RWPE2 (cell line): Measurements from ENCODE around the gene AGTR1.

Experiments
- ATAC-seq: fragments of 200-7000 bp; cut with Tn5 transposase; 3 replicates; pipeline ENCODE4 v1.9.1; 2021; ENCODE audit warnings: low read depth
- DNase-seq: peaks from one replicate; pipeline ENCODE4 v3.0.0-alpha.2; 2020; ENCODE audit warnings: low spot score
- H3K27ac ChIP-seq: fragments of 450-650 bp; 2 replicates; pipeline ENCODE4 v1.5.1; 2017; ENCODE audit warnings: mild to moderate bottlenecking; ENCODE audit not compliant: poor library complexity, severe bottlenecking
- H3K27me3 ChIP-seq: fragments of 250-450 bp; sonication (Bioruptor Pico); 2 replicates; pipeline ENCODE4 v1.5.1; 2021; ENCODE audit warnings: mild to moderate bottlenecking, moderate library complexity; ENCODE audit not compliant: insufficient read depth, poor library complexity, severe bottlenecking
- H3K36me3 ChIP-seq: fragments of 250-450 bp; sonication (Bioruptor Pico); 2 replicates; pipeline ENCODE4 v1.5.1; 2020; ENCODE audit warnings: low read depth, mild to moderate bottlenecking, moderate library complexity
- H3K4me1 ChIP-seq: fragments of 250-450 bp; sonication (Bioruptor Pico); 2 replicates; pipeline ENCODE4 v1.5.1; 2021; ENCODE audit warnings: mild to moderate bottlenecking, moderate library complexity; ENCODE audit not compliant: insufficient read depth, poor library complexity, severe bottlenecking
- H3K4me3 ChIP-seq: fragments of 250-450 bp; sonication (Bioruptor Pico); 2 replicates; pipeline ENCODE4 v1.5.1; 2021; ENCODE audit warnings: mild to moderate bottlenecking, moderate library complexity; ENCODE audit not compliant: severe bottlenecking
- H3K9me3 ChIP-seq: fragments of 250-450 bp; sonication (Bioruptor Pico); 2 replicates; pipeline ENCODE4 v1.5.1; 2021; ENCODE audit warnings: mild to moderate bottlenecking, moderate library complexity; ENCODE audit not compliant: severe bottlenecking
- CTCF ChIP-seq: fragments of 450-650 bp; IDR thresholded peaks from one replicate; pipeline ENCODE4 v1.5.1; 2017; ENCODE audit warnings: mild to moderate bottlenecking, moderate library complexity; ENCODE audit not compliant: poor library complexity, severe bottlenecking

The AGTR1 gene

GRCh38 chr3:148723631-148724030 lies 25.9 kb downstream of the AGTR1 start:
- TF ChIP-seq CTCF, result no peak
- ATAC-seq (peak; percentile 29; the same call in 1 of the 3 replicates), DNase-seq (no peak)
- Histone ChIP-seq H3K36me3 (no peaks in the 10 kb centered on the region), H3K27ac (no peak overlapping the region), H3K9me3 (no peaks in the 10 kb centered on the region), H3K4me1 (no peaks in the 10 kb centered on the region), H3K4me3 (no peak overlapping the region), H3K27me3 (peaks cover 2% of the 10 kb centered on the region)

GRCh38 chr3:148727231-148727630 lies 29.5 kb downstream of the AGTR1 start:
- DNase-seq, result no peak
- no peaks in the 10 kb centered on the region for H3K36me3 ChIP-seq
- ATAC-seq, result peak; percentile 57; the same call in 1 of the 3 replicates
- TF ChIP-seq CTCF, result peak; percentile 48
- H3K27ac ChIP-seq, result no peak overlapping the region
- no peaks in the 10 kb centered on the region for H3K9me3 ChIP-seq
- peaks cover 7% of the 10 kb centered on the region for H3K27me3 ChIP-seq
- no peak overlapping the region for H3K4me3 ChIP-seq
- H3K4me1 ChIP-seq, result no peaks in the 10 kb centered on the region

- no peaks in the 10 kb centered on the region for H3K9me3 ChIP-seq
- no peak for ATAC-seq
Observed at GRCh38 chr3:148728753-148729152, 31.1 kb downstream of the AGTR1 start.

GRCh38 chr3:148729476-148730055 lies 31.9 kb downstream of the AGTR1 start:
- Histone ChIP-seq H3K4me1 (no peaks in the 10 kb centered on the region), H3K27me3 (peaks cover 5% of the 10 kb centered on the region), H3K36me3 (no peaks in the 10 kb centered on the region), H3K27ac (no peak overlapping the region), H3K9me3 (no peaks in the 10 kb centered on the region), H3K4me3 (no peak overlapping the region)
- ATAC-seq (no peak), DNase-seq (no peak)
- no peak for TF ChIP-seq CTCF

More at GRCh38 chr3:148728753-148729152, 31.1 kb downstream of the AGTR1 start:
- H3K36me3 ChIP-seq, result no peaks in the 10 kb centered on the region
- TF ChIP-seq CTCF, result no peak
- H3K27me3 ChIP-seq, result peaks cover 7% of the 10 kb centered on the region
- no peak overlapping the region for H3K4me3 ChIP-seq
- H3K4me1 ChIP-seq, result no peaks in the 10 kb centered on the region
- DNase-seq, result no peak
- no peak overlapping the region for H3K27ac ChIP-seq

GRCh38 chr3:148730676-148731075 lies 33.0 kb downstream of the AGTR1 start:
- Histone ChIP-seq H3K36me3 (no peaks in the 10 kb centered on the region), H3K27me3 (peaks cover 4% of the 10 kb centered on the region), H3K4me1 (no peaks in the 10 kb centered on the region), H3K4me3 (no peak overlapping the region), H3K27ac (no peak overlapping the region), H3K9me3 (no peaks in the 10 kb centered on the region)
- no peak for TF ChIP-seq CTCF
- ATAC-seq (no peak), DNase-seq (no peak)
